SK-N-MC (cell line): ENCODE data around the gene C12orf50.

ENCODE experiments used
- EZH2 ChIP-seq: fragments of 200-600 bp; sonication (generic); IDR thresholded peaks from one replicate; pipeline ENCODE4 v1.6.1; 2017; ENCODE audit warnings: antibody characterized with exemption
- POLR2AphosphoS5 ChIP-seq: IDR thresholded peaks from 2 replicates; pipeline ENCODE4 v1.6.1; 2012; ENCODE audit warnings: mild to moderate bottlenecking, low read depth, low read length, borderline replicate concordance

DNA sequence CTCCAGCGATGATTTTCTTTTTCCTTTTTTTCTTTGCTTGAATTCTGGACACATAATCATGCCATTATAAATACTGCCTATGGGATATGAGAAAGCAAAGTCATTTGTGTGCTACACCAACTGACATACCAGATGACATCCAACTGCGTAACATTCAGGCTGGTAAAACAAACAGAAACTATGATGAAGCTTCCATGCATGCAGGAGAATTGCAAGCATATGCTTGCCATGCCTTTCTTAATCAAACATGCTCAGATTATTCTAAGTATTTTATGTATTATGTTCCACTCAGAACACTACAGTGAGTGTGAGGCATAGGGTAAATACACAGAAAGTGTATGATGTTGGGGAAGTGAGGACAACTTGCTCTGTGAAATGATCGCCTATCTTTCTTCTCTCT, 97.4 kb downstream of the C12orf50 start:
- no peak for TF ChIP-seq EZH2
- no peak for TF ChIP-seq POLR2AphosphoS5
